Measurements from ENCODE around the gene C6orf141.

The C6orf141 gene

GRCh38 chr6:49540614-49541013, 9.9 kb upstream of the C6orf141 start:
- DNase-seq: no peak

- no peak for DNase-seq
These were observed 9.2 kb upstream of the C6orf141 start for GRCh38 chr6:49541210-49541724.

GRCh38 chr6:49541936-49542335, 8.5 kb upstream of the C6orf141 start:
- no peak for DNase-seq

- peak; percentile 8 to 16 for DNase-seq
These were observed 7.2 kb upstream of the C6orf141 start for GRCh38 chr6:49543087-49543858.

- no peak for DNase-seq
These were observed 4.1 kb upstream of the C6orf141 start for GRCh38 chr6:49546331-49546730.

GRCh38 chr6:49548613-49549304, 1.7 kb upstream of the C6orf141 start:
- no peak for DNase-seq

GRCh38 chr6:49549691-49550491, 577 bp upstream of the C6orf141 start:
- no peak for DNase-seq

GRCh38 chr6:49551078-49551865, 804 bp downstream of the C6orf141 start:
- no peak for DNase-seq

GRCh38 chr6:49551866-49552129, 1.3 kb downstream of the C6orf141 start:
- peak; percentile 36 to 40 for DNase-seq

GRCh38 chr6:49552596-49552995, 2.1 kb downstream of the C6orf141 start:
- DNase-seq: no peak

- DNase-seq: no peak
These were observed 2.9 kb downstream of the C6orf141 start for GRCh38 chr6:49553384-49553783.

- no peak for DNase-seq
These were observed 5.5 kb downstream of the C6orf141 start for GRCh38 chr6:49555951-49556350.

GRCh38 chr6:49556429-49556837, 6.0 kb downstream of the C6orf141 start:
- DNase-seq: peak in 1 of 2 donors; percentile 44

GRCh38 chr6:49557177-49557576, 6.7 kb downstream of the C6orf141 start:
- DNase-seq: no peak

GRCh38 chr6:49558238-49558637, 7.8 kb downstream of the C6orf141 start:
- no peak for DNase-seq

GRCh38 chr6:49563006-49563886, 12.8 kb downstream of the C6orf141 start:
- no peak for DNase-seq

- DNase-seq: no peak
These were observed 14.1 kb downstream of the C6orf141 start for GRCh38 chr6:49564552-49564951.

- DNase-seq: no peak
These were observed 14.8 kb downstream of the C6orf141 start for GRCh38 chr6:49565261-49565660.

GRCh38 chr6:49565855-49566254, 15.4 kb downstream of the C6orf141 start:
- no peak for DNase-seq

- DNase-seq: no peak
These were observed 20.1 kb downstream of the C6orf141 start for GRCh38 chr6:49570474-49571079.

GRCh38 chr6:49576618-49577017, 26.1 kb downstream of the C6orf141 start:
- no peak for DNase-seq
